HepG2 (cell line): ENCODE measurements around the gene KRTAP12-1. TPM values are rescaled to one million over a fixed set of nuclear protein-coding genes. Genes with fewer than 3 reads are reported as not detected.

Experiments used
- ATAC-seq: fragments of 200-7000 bp; cut with Tn5 transposase; 3 replicates; pipeline ENCODE4 v1.9.1; 2020; ENCODE audit warnings: mild to moderate bottlenecking, moderate library complexity
- BruUV-seq: library from RNA; stranded (reverse); fragments of 400-500 nt; replicated peaks from 2 replicates; lab custom pipeline; 2021; lab: Mats Ljungman, UMichigan
- CTCF ChIA-PET: fragments of 300-600 bp; formaldehyde crosslinking; extraction: SDS; loops from one replicate; lab custom pipeline; 2021; ENCODE audit warnings: low total read pairs, inconsistent platforms, low intra/inter-chr PET ratio; lab: Yijun Ruan, JAX
- POLR2A ChIA-PET: fragments of 350-600 bp; sonication (Branson Sonifier 250); formaldehyde crosslinking; loops from one replicate; lab custom pipeline; 2020; ENCODE audit warnings: antibody characterized with exemption, inconsistent platforms; lab: Yijun Ruan, JAX
- DNase-seq: peaks from one replicate; pipeline ENCODE4 v3.0.0-alpha.2; 2015; ENCODE audit warnings: low spot score
- FAIRE-seq: peaks from 3 replicates; lab custom pipeline; 2011; peaks lifted over from hg19 to GRCh38; lab: Jason Lieb, UNC
- H2AFZ ChIP-seq: one replicate; pipeline ENCODE4 v1.6.1; 2011; ENCODE audit warnings: low read length, inconsistent platforms
- H3K27ac ChIP-seq: fragments of 300-600 bp; 3 replicates; pipeline ENCODE4 v1.8.0; 2011; ENCODE audit warnings: mixed run types, mild to moderate bottlenecking, mixed read lengths, low read length, inconsistent platforms; ENCODE audit not compliant: insufficient read depth; ENCODE audit errors: extremely low read length
- H3K27me3 ChIP-seq, 2 experiments: fragments of 200-600 bp in 1 of 2; 2 replicates in 1 of 2; 3 replicates in 1 of 2; pipeline versions ENCODE4 v1.6.0 to v1.8.0; 2011; ENCODE audit warnings: low read length in 2 of 2, mild to moderate bottlenecking in 2 of 2, moderate library complexity in 2 of 2, inconsistent platforms in 1 of 2; ENCODE audit not compliant: insufficient read depth in 2 of 2, control insufficient read depth in 1 of 2
- H3K36me3 ChIP-seq, 2 experiments: fragments of 200-600 bp in 1 of 2; replicated peaks in 1 of 2; 2 replicates in 1 of 2; 3 replicates in 1 of 2; pipeline versions ENCODE4 v1.5.1 to v1.8.0; 2011; ENCODE audit warnings: low read length in 2 of 2, inconsistent platforms in 1 of 2; ENCODE audit not compliant: insufficient read depth in 2 of 2, control insufficient read depth in 1 of 2
- H3K4me1 ChIP-seq: 2 replicates; pipeline ENCODE4 v1.5.1; 2012; ENCODE audit warnings: low read length, inconsistent platforms; ENCODE audit not compliant: insufficient read depth
- H3K4me2 ChIP-seq: 2 replicates; pipeline ENCODE4 v1.6.0; 2011; ENCODE audit warnings: low read depth, low read length, inconsistent platforms
- H3K4me3 ChIP-seq, 3 experiments: fragments of 200-600 bp in 1 of 3; sonication (generic), shearing (Covaris generic) in 1 of 3; replicated peaks in 1 of 3; 2 replicates each; pipeline ENCODE4 v1.5.1; 2011 to 2016; ENCODE audit warnings: low read length in 3 of 3, inconsistent platforms in 2 of 3, low read depth in 2 of 3, mild to moderate bottlenecking in 2 of 3, control low read depth in 1 of 3, mixed read lengths in 1 of 3; ENCODE audit not compliant: insufficient read depth in 1 of 3
- H3K79me2 ChIP-seq: one replicate; pipeline ENCODE4 v1.6.1; 2011; ENCODE audit warnings: low read length, inconsistent platforms; ENCODE audit not compliant: insufficient read depth
- H3K9ac ChIP-seq: 2 replicates; pipeline ENCODE4 v1.6.0; 2011; ENCODE audit warnings: mild to moderate bottlenecking, low read depth, low read length, inconsistent platforms; ENCODE audit not compliant: insufficient read depth
- H3K9me3 ChIP-seq: 2 replicates; pipeline ENCODE4 v1.5.1; 2012; ENCODE audit warnings: mild to moderate bottlenecking, low read length
- H4K20me1 ChIP-seq: 2 replicates; pipeline ENCODE4 v1.6.0; 2011; ENCODE audit warnings: inconsistent platforms, mild to moderate bottlenecking, low read length, moderate library complexity; ENCODE audit not compliant: insufficient read depth
- CBX2 ChIP-seq, 2 experiments: fragments of 200-600 bp in 1 of 2; sonication (generic); formaldehyde crosslinking in 1 of 2; IDR thresholded peaks; 2 replicates each; pipeline versions ENCODE4 v1.7.0 to v1.8.1; 2018 to 2022; ENCODE audit warnings: low read depth in 2 of 2, low read length in 1 of 2, mild to moderate bottlenecking in 1 of 2, missing genetic modification reagents in 1 of 2
- CSRNP2 ChIP-seq: sonication (generic); formaldehyde crosslinking; conservative IDR thresholded peaks from 2 replicates; pipeline ENCODE4 v1.8.0; 2022; ENCODE audit warnings: low read depth, missing genetic modification reagents
- EZH2 ChIP-seq: conservative IDR thresholded peaks from 2 replicates; pipeline ENCODE4 v1.6.1; 2012; ENCODE audit warnings: mild to moderate bottlenecking, low read depth, low read length, moderate library complexity
- HMGXB3 ChIP-seq: sonication (generic); formaldehyde crosslinking; IDR thresholded peaks from 2 replicates; pipeline ENCODE4 v1.4.0; 2020; ENCODE audit warnings: missing genetic modification reagents, borderline replicate concordance
- HNRNPLL ChIP-seq: fragments of 200-400 bp; formaldehyde crosslinking; IDR thresholded peaks from 2 replicates; pipeline ENCODE4 v1.6.1; 2017; ENCODE audit warnings: mild to moderate bottlenecking, low read depth, low read length; ENCODE audit not compliant: poor library complexity, severe bottlenecking
- MTF2 ChIP-seq: sonication (generic); formaldehyde crosslinking; IDR thresholded peaks from 2 replicates; pipeline ENCODE4 v1.5.0; 2020; ENCODE audit warnings: missing genetic modification reagents, borderline replicate concordance
- PRDM15 ChIP-seq: sonication (generic); formaldehyde crosslinking; IDR thresholded peaks from 2 replicates; pipeline ENCODE4 v1.4.0; 2020; ENCODE audit warnings: missing genetic modification reagents
- RAD21 ChIP-seq: fragments of 450-650 bp; formaldehyde crosslinking; IDR thresholded peaks from 2 replicates; pipeline ENCODE4 v1.5.0; 2020; ENCODE audit warnings: mild to moderate bottlenecking
- REXO4 ChIP-seq: sonication (generic); formaldehyde crosslinking; IDR thresholded peaks from 2 replicates; pipeline ENCODE4 v1.8.0; 2022; ENCODE audit warnings: missing genetic modification reagents, mild to moderate bottlenecking, borderline replicate concordance
- ZBTB43 ChIP-seq: sonication (generic); formaldehyde crosslinking; conservative IDR thresholded peaks from 2 replicates; pipeline ENCODE4 v1.4.0; 2020; ENCODE audit warnings: missing genetic modification reagents
- ZNF274 ChIP-seq: sonication (generic); formaldehyde crosslinking; IDR thresholded peaks from 2 replicates; pipeline ENCODE4 v1.5.1; 2020; ENCODE audit warnings: mild to moderate bottlenecking, missing genetic modification reagents
- ZSCAN25 ChIP-seq: sonication (generic); formaldehyde crosslinking; IDR thresholded peaks from 2 replicates; pipeline ENCODE4 v1.8.0; 2022; ENCODE audit warnings: mild to moderate bottlenecking, missing genetic modification reagents
- WGBS: methylation state at CpG from one replicate; pipeline ENCODE4 v1.1.6; 2017; ENCODE audit warnings: low lambda C conversion rate; 5-methylcytosine and 5-hydroxymethylcytosine counted together
- in situ Hi-C: cut with HindIII; loops from 2 replicates; pipeline ENCODE4 v1.10.0; 2017; ENCODE audit warnings: low pct_unique_long_range_greater_than_20kb; ENCODE audit not compliant: extremely low pct_ligation_motif_present
- intact Hi-C: fragments of 100-400 bp; cut with micrococcal nuclease; formaldehyde crosslinking; loops from one replicate; pipeline ENCODE4 v1.10.0; 2022; ENCODE audit not compliant: unreplicated experiment
- polyA plus RNA-seq, 8 experiments: library from polyadenylated mRNA; depleted of rRNA in 3 of 8; stranded (reverse) in 7 of 8; unstranded in 1 of 8; fragments of >200 nt; fragmentation: Illumina TruSeq in 4 of 8; extraction: Trizol in 4 of 8; gene quantifications; 2 replicates each; pipeline versions ENCODE4 v1.2.1 to v1.2.3, GENCODE V29; 2011 to 2016; ENCODE audit warnings: low read depth in 4 of 8, missing spikeins in 1 of 8, mixed read lengths in 1 of 8; ENCODE audit not compliant: insufficient read depth in 1 of 8
- total RNA-seq, 5 experiments: library from RNA; depleted of rRNA; stranded (reverse); fragments of >200 nt; fragmentation: Illumina TruSeq; extraction: Trizol; gene quantifications; 2 replicates each; pipeline ENCODE4 v1.2.3, GENCODE V29; 2016; ENCODE audit warnings: low read depth in 1 of 5

The KRTAP12-1 gene
- total and polyA plus RNA-seq, 2 of the 13 experiments (the other 11 are each of a cell fraction or from before 2014, with no cell fraction given): not detected

GRCh38 chr21:44686843-44687561 is 5.0 kb upstream of the KRTAP12-1 start:
- POLR2A ChIA-PET: no interaction called here
- TF ChIP-seq CBX2 (IDR thresholded peaks at IDR 0.05; ENCODE audit: low read depth, low read length) (no peak), CBX2 (CRISPR knock-in tag; IDR thresholded peaks at IDR 0.05; ENCODE audit: low read depth) (no peak), PRDM15 (CRISPR knock-in tag) (no peak), RAD21 (CRISPR knock-in tag) (no peak), EZH2 (no peak), MTF2 (CRISPR knock-in tag) (no peak), ZSCAN25 (CRISPR knock-in tag) (no peak), ZNF274 (CRISPR knock-in tag) (no peak), HMGXB3 (no peak), ZBTB43 (CRISPR knock-in tag) (no peak), CSRNP2 (no peak), HNRNPLL (no peak), REXO4 (CRISPR knock-in tag) (no peak)

More at GRCh38 chr21:44686843-44687561, 5.0 kb upstream of the KRTAP12-1 start:
- CTCF ChIA-PET: no interaction called here
- in situ Hi-C loops (no loop called here), intact Hi-C loops (no loop called here)
- no peak overlapping the region for H3K27ac ChIP-seq
- H3K9ac ChIP-seq: no peak overlapping the region
- H3K9me3 ChIP-seq: no peaks in the 10 kb centered on the region
- ATAC-seq (no peak), FAIRE-seq (no peak), DNase-seq (no peak)
- no peak overlapping the region for H2AFZ ChIP-seq
- H3K4me1 ChIP-seq: no peaks in the 10 kb centered on the region
- H3K36me3 ChIP-seq: no peaks in the 10 kb centered on the region
- peaks cover 1 to 32% of the 10 kb centered on the region in 2 experiments; a peak in 4 of 5 replicates for H3K27me3 ChIP-seq
- H3K79me2 ChIP-seq: no peaks in the 10 kb centered on the region
- no peaks in the 10 kb centered on the region for H4K20me1 ChIP-seq
- WGBS: 69% methylated on average over 21 of the region's 25 CpGs
- BruUV-seq: no TSS peak
- no peak overlapping the region for H3K4me3 ChIP-seq
- H3K4me2 ChIP-seq: no peak overlapping the region
